HEK293T (cell line): ENCODE results near the gene SPRYD4.
"Not testable (repeated sequence)": the region's sequence is repeated elsewhere in the genome, so short reads cannot be mapped to it uniquely, and the experiment has no call there.

Experiments
- CTCF ChIA-PET: fragments of 350-600 bp; formaldehyde crosslinking; extraction: SDS; loops from one replicate; lab custom pipeline; 2021; ENCODE audit warnings: antibody characterized with exemption, inconsistent platforms; lab: Yijun Ruan, JAX
- POLR2A ChIA-PET: fragments of 350-600 bp; formaldehyde crosslinking; extraction: SDS; loops from one replicate; lab custom pipeline; 2020; ENCODE audit warnings: antibody characterized with exemption, inconsistent platforms; lab: Yijun Ruan, JAX
- DNase-seq: peaks from one replicate; pipeline ENCODE4 v3.0.0; 2012; ENCODE audit warnings: mixed read lengths; ENCODE audit errors: extremely low spot score
- ARNT ChIP-seq: fragments of 450-650 bp; IDR thresholded peaks from 2 replicates; pipeline ENCODE4 v1.6.1; 2017; ENCODE audit warnings: mild to moderate bottlenecking
- BHLHE40 ChIP-seq: fragments of 450-650 bp; IDR thresholded peaks from 2 replicates; pipeline ENCODE4 v1.6.1; 2016; ENCODE audit warnings: mild to moderate bottlenecking, moderate library complexity, borderline replicate concordance
- CTBP1 ChIP-seq: fragments of 450-650 bp; IDR thresholded peaks from 2 replicates; pipeline ENCODE4 v1.6.1; 2016; ENCODE audit warnings: borderline replicate concordance
- ELF4 ChIP-seq: fragments of 450-650 bp; IDR thresholded peaks from 2 replicates; pipeline ENCODE4 v1.6.1; 2017; ENCODE audit warnings: antibody characterized with exemption
- FOXA1 ChIP-seq: fragments of 450-650 bp; IDR thresholded peaks from 2 replicates; pipeline ENCODE4 v1.6.1; 2016; ENCODE audit warnings: mild to moderate bottlenecking
- FOXK2 ChIP-seq: fragments of 450-650 bp; IDR thresholded peaks from 2 replicates; pipeline ENCODE4 v1.6.1; 2016; ENCODE audit warnings: mild to moderate bottlenecking
- FOXM1 ChIP-seq: fragments of 450-650 bp; IDR thresholded peaks from 2 replicates; pipeline ENCODE4 v1.6.1; 2017; ENCODE audit warnings: mild to moderate bottlenecking, borderline replicate concordance
- HDGF ChIP-seq: fragments of 450-650 bp; IDR thresholded peaks from 2 replicates; pipeline ENCODE4 v1.6.1; 2017; ENCODE audit warnings: antibody characterized with exemption, borderline replicate concordance
- L3MBTL2 ChIP-seq: fragments of 450-650 bp; conservative IDR thresholded peaks from 2 replicates; pipeline ENCODE4 v1.6.1; 2016; ENCODE audit warnings: mild to moderate bottlenecking
- LEF1 ChIP-seq: fragments of 450-650 bp; IDR thresholded peaks from 2 replicates; pipeline ENCODE4 v1.6.1; 2017; ENCODE audit warnings: mild to moderate bottlenecking, borderline replicate concordance
- NFRKB ChIP-seq: fragments of 450-650 bp; IDR thresholded peaks from 2 replicates; pipeline ENCODE4 v1.6.1; 2016; ENCODE audit warnings: mild to moderate bottlenecking, moderate library complexity
- PKNOX1 ChIP-seq: fragments of 450-650 bp; IDR thresholded peaks from 2 replicates; pipeline ENCODE4 v1.6.1; 2016
- SP1 ChIP-seq: fragments of 450-650 bp; IDR thresholded peaks from 2 replicates; pipeline ENCODE4 v1.6.1; 2017
- SUZ12 ChIP-seq: fragments of 450-650 bp; IDR thresholded peaks from 2 replicates; pipeline ENCODE4 v1.6.1; 2016; ENCODE audit warnings: mild to moderate bottlenecking
- TARDBP ChIP-seq: fragments of 450-650 bp; IDR thresholded peaks from 2 replicates; pipeline ENCODE4 v1.6.1; 2016
- ZNF384 ChIP-seq: fragments of 450-650 bp; IDR thresholded peaks from 2 replicates; pipeline ENCODE4 v1.6.1; 2016

SPRYD4 gene

GRCh38 chr12:56434828-56435227 lies 33.5 kb upstream of the SPRYD4 start:
- ChIA-PET POLR2A (interaction anchor here (1.8 kb wide), 1 partner anchor 14 kb away, joined by 8 read pairs; the partner anchor contains the start of gene TIMELESS), CTCF (no interaction called here)
- DNase-seq: no peak
- TF ChIP-seq FOXK2: no peak
- TF ChIP-seq NFRKB: no peak
- TF ChIP-seq L3MBTL2: no peak
- no peak for TF ChIP-seq ELF4
- TF ChIP-seq HDGF: no peak
- TF ChIP-seq BHLHE40: no peak
- TF ChIP-seq ARNT: no peak

DNA sequence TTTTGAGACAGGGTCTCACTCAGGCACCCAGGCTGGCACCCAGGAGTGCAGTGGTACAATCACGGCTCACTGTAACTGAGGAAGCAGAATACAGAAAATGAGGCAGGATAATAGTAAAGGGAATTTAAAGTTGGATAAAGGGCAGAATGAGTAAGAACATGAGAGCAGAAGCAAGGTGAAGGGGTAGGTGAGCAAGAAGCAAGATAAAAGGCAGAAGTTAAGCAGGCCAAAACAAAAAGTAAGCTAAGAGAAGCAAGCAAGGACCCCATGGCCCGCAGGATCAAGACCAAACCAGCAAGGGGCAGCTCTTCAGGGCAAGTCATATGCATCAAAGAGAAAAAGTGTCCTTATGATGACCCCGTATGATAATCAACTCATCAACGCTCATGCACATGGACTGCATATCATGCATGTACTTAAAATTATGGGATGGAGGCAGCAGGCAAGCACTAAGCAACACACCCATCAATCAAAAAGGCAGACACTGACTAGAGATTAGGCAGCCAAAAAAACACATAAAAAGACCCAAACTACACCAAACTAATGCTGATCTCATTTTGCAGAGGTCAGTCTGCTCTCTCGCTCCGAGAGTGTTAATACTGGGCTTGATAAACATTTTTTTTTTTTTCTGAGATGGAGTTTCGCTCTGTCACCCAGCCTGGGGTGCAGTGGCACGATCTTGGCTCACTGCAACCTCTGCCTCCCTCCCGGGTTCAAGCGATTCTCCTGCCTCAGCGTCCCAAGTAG lies 30.8 kb upstream of the SPRYD4 start:
- no peak for DNase-seq
- ChIA-PET CTCF (interaction anchor here (1.6 kb wide), 1 partner anchor 12 kb away, joined by 3 read pairs; the partner anchor contains the start of gene TIMELESS), POLR2A (interaction anchor here (0.9 to 2.7 kb wide), 2 partner anchors 11 to 26 kb away, joined by 5 to 18 read pairs; partner anchors contain the start of gene TIMELESS)
- TF ChIP-seq ELF4: no peak
- peak; percentile 81 for TF ChIP-seq PKNOX1

DNA sequence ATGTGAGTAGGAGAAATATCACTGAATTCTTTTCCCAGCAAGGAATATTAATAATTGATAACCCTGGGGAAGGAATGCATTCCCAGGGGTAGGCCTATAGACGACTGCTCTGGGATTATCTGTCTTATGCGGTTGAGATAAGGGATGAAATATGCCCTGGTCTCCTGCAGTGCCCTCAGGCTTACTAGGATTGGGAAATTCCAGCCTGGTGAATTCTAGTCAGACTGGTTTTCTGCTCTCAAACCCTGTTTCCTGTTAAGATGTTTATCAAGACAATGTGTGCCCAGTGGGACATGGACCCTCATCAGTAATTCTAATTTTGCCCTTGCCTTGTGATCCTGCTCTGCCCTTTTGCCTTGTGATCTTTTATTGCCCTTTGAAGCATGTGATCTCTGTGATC lies 25.2 kb upstream of the SPRYD4 start:
- POLR2A ChIA-PET, CTCF ChIA-PET, DNase-seq: not testable (repeated sequence)

DNA sequence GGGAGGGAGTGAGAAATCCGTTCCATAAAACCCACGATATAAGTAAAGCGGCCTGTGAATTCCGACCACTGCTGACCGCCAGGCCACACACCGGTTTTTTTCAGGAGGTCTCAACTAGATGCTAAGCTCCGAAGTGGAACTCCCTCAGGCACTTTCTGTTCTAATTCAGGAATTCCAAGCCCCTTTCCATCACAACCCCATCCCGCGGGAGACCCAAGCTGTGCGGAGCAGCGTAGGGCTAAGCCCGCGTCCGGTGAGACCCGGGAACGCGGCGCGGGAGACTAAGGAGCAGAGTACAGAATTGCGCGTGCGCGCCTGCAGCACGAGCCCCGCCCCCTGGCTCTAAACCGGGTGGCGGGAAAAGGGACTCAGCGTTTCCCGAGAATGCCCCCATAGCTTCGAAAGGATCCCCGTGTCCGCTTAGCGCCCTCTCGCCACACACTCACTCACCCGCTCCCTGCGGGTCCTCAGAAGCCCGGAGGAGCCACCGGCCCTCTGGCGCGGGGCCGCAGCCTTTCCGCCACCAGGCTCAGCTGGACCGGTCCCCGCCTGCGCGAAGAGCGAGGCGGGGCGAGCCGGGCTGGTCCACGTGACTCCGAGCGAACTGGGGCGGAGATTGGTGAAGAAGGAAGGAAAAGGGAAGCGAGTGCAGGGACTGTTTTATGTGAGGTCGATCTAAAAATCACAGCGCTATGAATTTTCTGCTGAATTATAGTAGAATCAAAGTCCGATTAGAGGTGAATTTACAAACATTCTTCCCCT lies 19.3 kb upstream of the SPRYD4 start, which contains the start of gene TIMELESS:
Gene TIMELESS, minus strand, starts transcription at position 567 of the 762 bp plus-strand sequence. CDS start 15,256 bp downstream, outside the sequence.
- CTCF ChIA-PET: interaction anchor here (0.9 to 1.0 kb wide), 2 partner anchors 11 to 15 kb away, joined by 3 read pairs; no protein-coding TSS in a partner anchor
- peak; percentile 92 for DNase-seq
- POLR2A ChIA-PET: interaction anchor here (0.7 to 5.1 kb wide), 33 partner anchors 8 to 693 kb away, joined by 3 to 68 read pairs (median 5); partner anchors contain the start of genes CNPY2, ESYT1, PA2G4 and PAN2
- peak; percentile 98 for TF ChIP-seq L3MBTL2
- TF ChIP-seq NFRKB: no peak
- no peak for TF ChIP-seq TARDBP

- TF ChIP-seq FOXA1 (no peak), PKNOX1 (no peak), LEF1 (no peak), FOXM1 (no peak), NFRKB (no peak), BHLHE40 (no peak), ZNF384 (no peak), ELF4 (no peak)
- POLR2A ChIA-PET: interaction anchor here (0.8 to 5.1 kb wide), 29 partner anchors 9 to 693 kb away, joined by 3 to 68 read pairs (median 5); partner anchors contain the start of genes CNPY2, ESYT1, PA2G4 and PAN2
- DNase-seq: no peak
- CTCF ChIA-PET: interaction anchor here (0.9 to 1.0 kb wide), 2 partner anchors 11 to 15 kb away, joined by 3 read pairs; no protein-coding TSS in a partner anchor
Observed at GRCh38 chr12:56449622-56449984, 18.8 kb upstream of the SPRYD4 start.

- ChIA-PET POLR2A (interaction anchor here (1.0 to 5.1 kb wide), 16 partner anchors 10 to 694 kb away, joined by 3 to 68 read pairs (median 10); partner anchors contain the start of genes CNPY2, PAN2, SPRYD4 and STAT2), CTCF (interaction anchor here (1.0 kb wide), 1 partner anchor 14 kb away, joined by 4 read pairs; no protein-coding TSS in a partner anchor)
- DNase-seq: no peak
- TF ChIP-seq FOXM1 (no peak), ELF4 (no peak), SUZ12 (no peak), HDGF (no peak), SP1 (no peak), ARNT (no peak), BHLHE40 (no peak), CTBP1 (no peak), NFRKB (no peak), L3MBTL2 (no peak), FOXA1 (no peak), TARDBP (no peak), PKNOX1 (no peak), FOXK2 (no peak), LEF1 (no peak), ZNF384 (no peak)
Observed at GRCh38 chr12:56450241-56450640, 18.1 kb upstream of the SPRYD4 start.
